Smooth muscle cell (in vitro differentiated cells): ENCODE data around the gene COG2. TPM values are rescaled to one million over a fixed set of nuclear protein-coding genes. Genes with fewer than 3 reads are reported as not detected.

Source experiments
- DNase-seq: peaks from one replicate; lab custom pipeline; 2025; ENCODE audit not compliant: unreplicated experiment; lab: John Stamatoyannopoulos, UW
- H2AFZ ChIP-seq: fragments of 200-600 bp; sonication (generic); 2 replicates; pipeline ENCODE4 v1.6.0; 2016; ENCODE audit warnings: antibody characterized with exemption, low read depth, mild to moderate bottlenecking
- H3F3A ChIP-seq: fragments of 200-600 bp; sonication (generic); 2 replicates; pipeline ENCODE4 v1.6.0; 2017; ENCODE audit warnings: antibody characterized with exemption, low read depth
- H3K27ac ChIP-seq: fragments of 200-600 bp; sonication (generic); 2 replicates; pipeline ENCODE4 v1.5.1; 2016; ENCODE audit warnings: low read depth, mild to moderate bottlenecking
- H3K27me3 ChIP-seq: fragments of 200-600 bp; sonication (generic); 2 replicates; pipeline ENCODE4 v1.6.1; 2016; ENCODE audit warnings: low read depth, mild to moderate bottlenecking
- H3K36me3 ChIP-seq: fragments of 200-600 bp; sonication (generic); 2 replicates; pipeline ENCODE4 v1.5.1; 2016; ENCODE audit warnings: low read depth
- H3K4me1 ChIP-seq: fragments of 200-600 bp; sonication (generic); 2 replicates; pipeline ENCODE4 v1.5.1; 2016; ENCODE audit warnings: low read depth
- H3K4me2 ChIP-seq: fragments of 200-600 bp; sonication (generic); 2 replicates; pipeline ENCODE4 v1.6.0; 2016; ENCODE audit warnings: mild to moderate bottlenecking
- H3K4me3 ChIP-seq: fragments of 200-600 bp; sonication (generic); 2 replicates; pipeline ENCODE4 v1.5.1; 2016; ENCODE audit warnings: mild to moderate bottlenecking
- H3K79me2 ChIP-seq: fragments of 200-600 bp; sonication (generic); 2 replicates; pipeline ENCODE4 v1.6.0; 2016; ENCODE audit warnings: low read depth, mild to moderate bottlenecking
- H3K9ac ChIP-seq: fragments of 200-600 bp; sonication (generic); 2 replicates; pipeline ENCODE4 v1.6.0; 2016; ENCODE audit warnings: low read depth
- H3K9me3 ChIP-seq: fragments of 200-600 bp; sonication (generic); replicated peaks from 2 replicates; pipeline ENCODE4 v1.5.1; 2016; ENCODE audit warnings: low read depth
- H4K20me1 ChIP-seq: fragments of 200-600 bp; sonication (generic); 2 replicates; pipeline ENCODE4 v1.6.0; 2016; ENCODE audit warnings: low read depth
- WGBS: methylation state at CpG from one replicate; pipeline ENCODE4 v1.1.7; 2016; ENCODE audit warnings: low lambda C conversion rate; 5-methylcytosine and 5-hydroxymethylcytosine counted together
- polyA plus RNA-seq: library from polyadenylated mRNA; unstranded; fragments of >200 nt; fragmentation: Nextera tagmentation; extraction: Ambion mirVana; gene quantifications from 2 replicates; pipeline ENCODE4 v1.2.1, GENCODE V29; 2016
- total RNA-seq: library from RNA; depleted of rRNA; stranded (reverse); fragments of >200 nt; gene quantifications from 2 replicates; pipeline ENCODE4 v1.2.3, GENCODE V29; 2014
- TF ChIP-seq, protein P1 (sequence below): fragments of 200-600 bp; sonication (generic); IDR thresholded peaks from 2 replicates; pipeline ENCODE4 v1.5.1; 2017; ENCODE audit warnings: borderline replicate concordance, mild to moderate bottlenecking, antibody characterized with exemption; ENCODE audit not compliant: insufficient read depth, poor library complexity, severe bottlenecking

COG2 gene
- total and polyA plus RNA-seq, 2 experiments from 2014 or later = 16.5 to 23.8 TPM

DNA sequence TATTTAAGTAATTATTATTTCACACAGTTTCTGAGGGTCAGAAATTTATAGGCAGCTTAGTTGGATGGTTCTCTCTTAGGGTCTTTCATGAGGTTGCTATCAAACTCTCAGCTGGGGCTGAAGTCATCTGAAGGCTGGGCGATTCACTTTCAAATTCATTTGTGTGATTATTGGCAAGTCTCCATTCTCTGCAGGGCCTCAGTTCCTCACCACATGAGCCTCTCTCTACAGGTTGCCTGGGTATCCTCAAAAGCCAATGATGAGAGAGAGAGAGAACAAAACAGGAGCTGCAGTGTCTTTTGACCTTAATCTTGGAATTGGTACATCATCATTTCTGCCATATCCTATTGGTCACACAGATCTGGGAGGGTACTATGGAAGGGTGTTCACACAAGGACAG is 29.6 kb upstream of the COG2 start:
- Histone ChIP-seq H3K27ac (no peak overlapping the region), H3K4me1 (no peaks in the 10 kb centered on the region), H3F3A (no peaks in the 10 kb centered on the region), H3K4me3 (no peak overlapping the region), H3K79me2 (no peaks in the 10 kb centered on the region), H2AFZ (no peak overlapping the region), H3K36me3 (no peaks in the 10 kb centered on the region), H3K9ac (no peak overlapping the region), H4K20me1 (no peaks in the 10 kb centered on the region), H3K27me3 (peaks cover 16% of the 10 kb centered on the region), H3K4me2 (no peak overlapping the region), H3K9me3 (no peaks in the 10 kb centered on the region)
- DNase-seq = no peak
- 80% methylated on average over 1 of the region's 1 CpG for WGBS
- TF ChIP-seq, protein P1, sequence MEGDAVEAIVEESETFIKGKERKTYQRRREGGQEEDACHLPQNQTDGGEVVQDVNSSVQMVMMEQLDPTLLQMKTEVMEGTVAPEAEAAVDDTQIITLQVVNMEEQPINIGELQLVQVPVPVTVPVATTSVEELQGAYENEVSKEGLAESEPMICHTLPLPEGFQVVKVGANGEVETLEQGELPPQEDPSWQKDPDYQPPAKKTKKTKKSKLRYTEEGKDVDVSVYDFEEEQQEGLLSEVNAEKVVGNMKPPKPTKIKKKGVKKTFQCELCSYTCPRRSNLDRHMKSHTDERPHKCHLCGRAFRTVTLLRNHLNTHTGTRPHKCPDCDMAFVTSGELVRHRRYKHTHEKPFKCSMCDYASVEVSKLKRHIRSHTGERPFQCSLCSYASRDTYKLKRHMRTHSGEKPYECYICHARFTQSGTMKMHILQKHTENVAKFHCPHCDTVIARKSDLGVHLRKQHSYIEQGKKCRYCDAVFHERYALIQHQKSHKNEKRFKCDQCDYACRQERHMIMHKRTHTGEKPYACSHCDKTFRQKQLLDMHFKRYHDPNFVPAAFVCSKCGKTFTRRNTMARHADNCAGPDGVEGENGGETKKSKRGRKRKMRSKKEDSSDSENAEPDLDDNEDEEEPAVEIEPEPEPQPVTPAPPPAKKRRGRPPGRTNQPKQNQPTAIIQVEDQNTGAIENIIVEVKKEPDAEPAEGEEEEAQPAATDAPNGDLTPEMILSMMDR = no peak

- H3K27me3 ChIP-seq = peaks cover 16% of the 10 kb centered on the region
- no peak overlapping the region for H3K27ac ChIP-seq
- H2AFZ ChIP-seq = no peak overlapping the region
- no peak overlapping the region for H3K4me2 ChIP-seq
- no peaks in the 10 kb centered on the region for H3F3A ChIP-seq
- no peaks in the 10 kb centered on the region for H3K36me3 ChIP-seq
- no peaks in the 10 kb centered on the region for H3K4me1 ChIP-seq
- TF ChIP-seq, protein P1 = no peak
- no peaks in the 10 kb centered on the region for H3K9me3 ChIP-seq
- WGBS = 84% methylated on average over 3 of the region's 3 CpGs
- no peaks in the 10 kb centered on the region for H4K20me1 ChIP-seq
- H3K4me3 ChIP-seq = no peak overlapping the region
- no peak overlapping the region for H3K9ac ChIP-seq
- DNase-seq = no peak
- no peaks in the 10 kb centered on the region for H3K79me2 ChIP-seq
Observed at GRCh38 chr1:230614121-230614520, 28.2 kb upstream of the COG2 start.

DNA sequence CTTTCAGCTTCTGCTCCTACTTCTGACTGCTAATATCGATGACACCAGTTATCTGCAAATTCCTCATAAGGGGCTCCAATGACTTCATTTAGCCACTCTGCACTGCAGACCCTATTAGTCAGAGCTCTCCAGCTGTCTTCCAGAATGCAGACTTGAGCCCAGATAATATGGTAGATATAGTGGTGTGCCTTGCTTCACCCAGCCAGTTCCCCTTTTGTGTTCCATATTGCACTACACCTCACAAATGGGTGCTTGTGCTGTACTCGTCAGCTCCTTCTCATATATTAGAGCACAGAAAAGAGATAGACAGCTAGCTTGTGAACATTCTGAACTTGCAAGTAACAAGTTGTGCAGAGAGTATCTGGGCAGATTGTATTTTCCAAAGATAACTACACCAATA is 23.7 kb upstream of the COG2 start:
- H4K20me1 ChIP-seq = no peaks in the 10 kb centered on the region
- WGBS = 83% methylated on average over 2 of the region's 2 CpGs
- H3K36me3 ChIP-seq = no peaks in the 10 kb centered on the region
- H3F3A ChIP-seq = no peaks in the 10 kb centered on the region
- DNase-seq = no peak
- no peak overlapping the region for H3K27ac ChIP-seq
- H3K9ac ChIP-seq = no peak overlapping the region
- no peaks in the 10 kb centered on the region for H3K79me2 ChIP-seq
- no peak overlapping the region for H3K4me3 ChIP-seq
- H3K9me3 ChIP-seq = no peaks in the 10 kb centered on the region
- no peaks in the 10 kb centered on the region for H3K27me3 ChIP-seq
- no peak overlapping the region for H2AFZ ChIP-seq
- TF ChIP-seq, protein P1 = no peak
- H3K4me2 ChIP-seq = no peak overlapping the region
- no peaks in the 10 kb centered on the region for H3K4me1 ChIP-seq

DNA sequence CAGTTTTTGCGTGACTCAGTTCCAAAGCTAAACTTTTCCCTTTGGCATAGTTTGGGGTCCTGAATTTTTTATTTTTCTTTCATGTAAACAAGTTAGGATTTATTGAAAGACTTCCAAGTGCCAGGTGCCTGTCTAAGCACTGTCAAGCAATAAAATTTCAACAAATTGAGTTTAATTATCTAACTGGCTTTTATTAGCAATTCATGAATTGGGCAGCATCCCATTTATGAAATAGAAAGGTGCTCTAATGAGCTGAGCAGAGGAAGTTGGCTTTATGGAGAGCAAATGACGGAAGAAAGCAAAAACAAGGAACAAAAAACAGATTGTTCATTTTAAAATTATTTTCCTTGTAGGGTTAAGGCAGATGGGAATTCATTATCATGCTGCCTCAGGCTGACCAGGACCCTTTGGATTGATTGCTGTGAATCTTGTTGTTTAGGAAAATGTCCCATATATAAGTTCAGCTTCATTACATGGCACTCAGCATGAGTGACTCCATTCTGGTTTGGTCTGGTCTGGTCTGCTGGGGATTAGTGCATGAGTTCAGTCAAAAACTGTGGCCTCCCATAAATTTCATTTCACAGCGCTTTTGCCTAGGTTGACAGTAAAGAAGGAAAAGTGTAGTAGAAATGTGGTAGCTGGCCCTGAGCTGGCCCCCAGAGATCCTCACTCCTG is 21.5 kb upstream of the COG2 start:
- Histone ChIP-seq H3K4me3 (no peak overlapping the region), H3K27me3 (no peaks in the 10 kb centered on the region), H3K9ac (no peak overlapping the region), H3K4me1 (no peaks in the 10 kb centered on the region), H4K20me1 (no peaks in the 10 kb centered on the region), H3K9me3 (no peaks in the 10 kb centered on the region), H3K4me2 (no peak overlapping the region), H3K79me2 (no peaks in the 10 kb centered on the region), H2AFZ (no peak overlapping the region), H3F3A (no peaks in the 10 kb centered on the region), H3K27ac (no peak overlapping the region), H3K36me3 (no peaks in the 10 kb centered on the region)
- DNase-seq = no peak
- TF ChIP-seq, protein P1 = no peak
- WGBS = 89% methylated on average over 3 of the region's 3 CpGs
